Astrocyte (in vitro differentiated cells and primary cell): ENCODE results near the gene ZNF608. TPM values are rescaled to one million over a fixed set of nuclear protein-coding genes. Genes with fewer than 3 reads are reported as not detected.

Experiments
- DNase-seq: peaks from one replicate; pipeline ENCODE4 v3.0.0-alpha.2; 2010; ENCODE audit warnings: low read depth
- FAIRE-seq: peaks from 2 replicates; lab custom pipeline; 2011; peaks lifted over from hg19 to GRCh38; lab: Jason Lieb, UNC
- H2AFZ ChIP-seq: 2 replicates; pipeline ENCODE4 v1.6.0; 2012; ENCODE audit warnings: low read depth, low read length, inconsistent platforms
- H3K27ac ChIP-seq: 2 replicates; pipeline ENCODE4 v1.5.1; 2011; ENCODE audit warnings: low read depth, low read length, inconsistent platforms
- H3K27me3 ChIP-seq: 2 replicates; pipeline ENCODE4 v1.6.0; 2011; ENCODE audit warnings: low read length, inconsistent platforms; ENCODE audit not compliant: insufficient read depth
- H3K36me3 ChIP-seq: 2 replicates; pipeline ENCODE4 v1.5.1; 2011; ENCODE audit warnings: low read length, inconsistent platforms; ENCODE audit not compliant: insufficient read depth
- H3K4me1 ChIP-seq: 2 replicates; pipeline ENCODE4 v1.5.1; 2011; ENCODE audit warnings: low read length, inconsistent platforms; ENCODE audit not compliant: insufficient read depth
- H3K4me2 ChIP-seq: 2 replicates; pipeline ENCODE4 v1.6.0; 2012; ENCODE audit warnings: low read length, inconsistent platforms
- H3K4me3 ChIP-seq: 2 replicates; pipeline ENCODE4 v1.5.1; 2011; ENCODE audit warnings: low read depth, mild to moderate bottlenecking, low read length, inconsistent platforms; ENCODE audit not compliant: insufficient read depth
- H3K79me2 ChIP-seq: 2 replicates; pipeline ENCODE4 v1.6.0; 2012; ENCODE audit warnings: mild to moderate bottlenecking, low read length, inconsistent platforms; ENCODE audit not compliant: insufficient read depth
- H3K9ac ChIP-seq: 2 replicates; pipeline ENCODE4 v1.6.0; 2012; ENCODE audit warnings: mild to moderate bottlenecking, low read length, inconsistent platforms
- H3K9me3 ChIP-seq: 2 replicates; pipeline ENCODE4 v1.5.1; 2012; ENCODE audit warnings: low read depth, mild to moderate bottlenecking, low read length, inconsistent platforms; ENCODE audit not compliant: insufficient read depth
- H4K20me1 ChIP-seq: 2 replicates; pipeline ENCODE4 v1.6.0; 2012; ENCODE audit warnings: low read length, inconsistent platforms; ENCODE audit not compliant: insufficient read depth
- H3K27ac Mint-ChIP-seq: one replicate; pipeline ENCODE4 v1.8.0; 2021; ENCODE audit warnings: mild to moderate bottlenecking, mixed read lengths; ENCODE audit not compliant: unreplicated experiment
- H3K27me3 Mint-ChIP-seq: one replicate; pipeline ENCODE4 v1.8.0; 2021; ENCODE audit warnings: low read depth, mixed read lengths; ENCODE audit not compliant: unreplicated experiment
- H3K36me3 Mint-ChIP-seq: one replicate; pipeline ENCODE4 v1.8.0; 2021; ENCODE audit warnings: low read depth, mixed read lengths; ENCODE audit not compliant: unreplicated experiment
- H3K4me1 Mint-ChIP-seq: one replicate; pipeline ENCODE4 v1.8.0; 2021; ENCODE audit warnings: low read depth, mixed read lengths; ENCODE audit not compliant: unreplicated experiment
- H3K4me3 Mint-ChIP-seq: one replicate; pipeline ENCODE4 v1.8.0; 2021; ENCODE audit warnings: mild to moderate bottlenecking, moderate library complexity, mixed read lengths; ENCODE audit not compliant: unreplicated experiment
- H3K9me3 Mint-ChIP-seq: one replicate; pipeline ENCODE4 v1.8.0; 2021; ENCODE audit warnings: mild to moderate bottlenecking, mixed read lengths; ENCODE audit not compliant: unreplicated experiment
- CTCF ChIP-seq: IDR thresholded peaks from 2 replicates; pipeline ENCODE4 v1.5.1; 2011; ENCODE audit warnings: low read depth, mild to moderate bottlenecking, inconsistent platforms, low read length, moderate library complexity; ENCODE audit not compliant: insufficient read depth
- EZH2 ChIP-seq: IDR thresholded peaks from 2 replicates; pipeline ENCODE4 v1.6.1; 2012; ENCODE audit warnings: mild to moderate bottlenecking, low read length, inconsistent platforms; ENCODE audit not compliant: insufficient read depth
- total RNA-seq: library from RNA; stranded (reverse); gene quantifications from 2 replicates; pipeline ENCODE4 v1.2.1, GENCODE V29; 2021

Gene ZNF608
- total RNA-seq, 1 donor from 2014 or later = 57.3 TPM

- Histone ChIP-seq H3K9ac (no peak overlapping the region), H3K9me3 (no peaks in the 10 kb centered on the region), H3K4me2 (no peak overlapping the region), H3K4me3 (no peak overlapping the region), H3K36me3 (no peaks in the 10 kb centered on the region), H3K79me2 (no peaks in the 10 kb centered on the region), H3K4me1 (no peaks in the 10 kb centered on the region), H4K20me1 (no peaks in the 10 kb centered on the region), H3K27ac (no peak overlapping the region), H2AFZ (no peak overlapping the region), H3K27me3 (no peaks in the 10 kb centered on the region)
- TF ChIP-seq CTCF (no peak), EZH2 (no peak)
- no peak overlapping the region for H3K4me3 Mint-ChIP-seq
- H3K4me1 Mint-ChIP-seq = peaks cover 2% of the 10 kb centered on the region
- no peaks in the 10 kb centered on the region for H3K9me3 Mint-ChIP-seq
- no peak overlapping the region for H3K27ac Mint-ChIP-seq
- H3K36me3 Mint-ChIP-seq = no peaks in the 10 kb centered on the region
- FAIRE-seq = no peak
- no peak for DNase-seq
- H3K27me3 Mint-ChIP-seq = no peaks in the 10 kb centered on the region
These were observed 18.1 kb upstream of the ZNF608 start for GRCh38 chr5:124764585-124764984.

GRCh38 chr5:124761010-124761409 lies 14.6 kb upstream of the ZNF608 start:
- Histone ChIP-seq H4K20me1 (no peaks in the 10 kb centered on the region), H3K36me3 (no peaks in the 10 kb centered on the region), H3K79me2 (no peaks in the 10 kb centered on the region), H3K27ac (no peak overlapping the region), H3K27me3 (no peaks in the 10 kb centered on the region), H3K4me1 (no peaks in the 10 kb centered on the region), H3K9me3 (no peaks in the 10 kb centered on the region), H3K4me3 (no peak overlapping the region), H2AFZ (no peak overlapping the region), H3K4me2 (no peak overlapping the region), H3K9ac (no peak overlapping the region)
- Mint-ChIP-seq H3K4me1 (peaks cover 2% of the 10 kb centered on the region), H3K36me3 (no peaks in the 10 kb centered on the region), H3K27me3 (no peaks in the 10 kb centered on the region), H3K9me3 (no peaks in the 10 kb centered on the region), H3K27ac (no peak overlapping the region), H3K4me3 (no peak overlapping the region)
- FAIRE-seq (no peak), DNase-seq (no peak)
- TF ChIP-seq CTCF = no peak
- TF ChIP-seq EZH2 = no peak

- H3K4me3 Mint-ChIP-seq = no peak overlapping the region
- FAIRE-seq = no peak
- no peaks in the 10 kb centered on the region for H3K79me2 ChIP-seq
- TF ChIP-seq CTCF = no peak
- TF ChIP-seq EZH2 = no peak
- H3K27ac ChIP-seq = no peak overlapping the region
- H3K27me3 ChIP-seq = no peaks in the 10 kb centered on the region
- no peaks in the 10 kb centered on the region for H3K9me3 ChIP-seq
- H4K20me1 ChIP-seq = no peaks in the 10 kb centered on the region
- no peak overlapping the region for H3K9ac ChIP-seq
- H3K4me3 ChIP-seq = no peak overlapping the region
- no peaks in the 10 kb centered on the region for H3K27me3 Mint-ChIP-seq
- no peaks in the 10 kb centered on the region for H3K9me3 Mint-ChIP-seq
- no peaks in the 10 kb centered on the region for H3K36me3 ChIP-seq
- H2AFZ ChIP-seq = no peak overlapping the region
- no peak for DNase-seq
- no peak overlapping the region for H3K27ac Mint-ChIP-seq
- no peaks in the 10 kb centered on the region for H3K4me1 ChIP-seq
- no peak overlapping the region for H3K4me2 ChIP-seq
- no peaks in the 10 kb centered on the region for H3K36me3 Mint-ChIP-seq
- peaks cover 2% of the 10 kb centered on the region for H3K4me1 Mint-ChIP-seq
These were observed 14.2 kb upstream of the ZNF608 start for GRCh38 chr5:124760608-124761007.
